ENCODE measurements around the gene ISYNA1. TPM values are rescaled to one million over a fixed set of nuclear protein-coding genes. Genes with fewer than 3 reads are reported as not detected.
A peak's percentile ranks its signal among the peaks of the same experiment; 100 is the strongest.

ISYNA1 gene
- total RNA-seq, 1 donor from 2014 or later: 178 TPM

- Mint-ChIP-seq H3K4me3 (ENCODE audit: unreplicated experiment) (no peak overlapping the region), H3K4me1 (ENCODE audit: unreplicated experiment) (peaks cover 47% of the 10 kb centered on the region), H3K9me3 (ENCODE audit: unreplicated experiment) (no peaks in the 10 kb centered on the region), H3K27ac (ENCODE audit: unreplicated experiment) (peak overlapping the region; percentile 93), H3K36me3 (ENCODE audit: unreplicated experiment) (no peaks in the 10 kb centered on the region), H3K27me3 (ENCODE audit: unreplicated experiment) (no peaks in the 10 kb centered on the region)
- no peak for DNase-seq (ENCODE audit: extremely low spot score, unreplicated experiment)
- TF ChIP-seq CTCF (IDR thresholded peaks at IDR 0.05): peak; percentile 29
Measured at GRCh38 chr19:18477042-18477779, 39.3 kb upstream of the ISYNA1 start.

- Mint-ChIP-seq H3K27me3 (ENCODE audit: unreplicated experiment) (no peaks in the 10 kb centered on the region), H3K4me1 (ENCODE audit: unreplicated experiment) (peaks cover 47% of the 10 kb centered on the region), H3K9me3 (ENCODE audit: unreplicated experiment) (no peaks in the 10 kb centered on the region), H3K36me3 (ENCODE audit: unreplicated experiment) (no peaks in the 10 kb centered on the region), H3K27ac (ENCODE audit: unreplicated experiment) (peak overlapping the region; percentile 74), H3K4me3 (ENCODE audit: unreplicated experiment) (no peak overlapping the region)
- no peak for TF ChIP-seq CTCF (IDR thresholded peaks at IDR 0.05)
- no peak for DNase-seq (ENCODE audit: extremely low spot score, unreplicated experiment)
Measured at GRCh38 chr19:18476507-18477041, 38.6 kb upstream of the ISYNA1 start.

GRCh38 chr19:18475762-18476331, 37.9 kb upstream of the ISYNA1 start:
- Mint-ChIP-seq H3K4me1 (ENCODE audit: unreplicated experiment) (peaks cover 44% of the 10 kb centered on the region), H3K27me3 (ENCODE audit: unreplicated experiment) (no peaks in the 10 kb centered on the region), H3K27ac (ENCODE audit: unreplicated experiment) (no peak overlapping the region), H3K36me3 (ENCODE audit: unreplicated experiment) (no peaks in the 10 kb centered on the region), H3K9me3 (ENCODE audit: unreplicated experiment) (no peaks in the 10 kb centered on the region), H3K4me3 (ENCODE audit: unreplicated experiment) (no peak overlapping the region)
- TF ChIP-seq CTCF (IDR thresholded peaks at IDR 0.05): no peak
- no peak for DNase-seq (ENCODE audit: extremely low spot score, unreplicated experiment)

- H3K4me3 Mint-ChIP-seq (ENCODE audit: unreplicated experiment): no peak overlapping the region
- H3K27me3 Mint-ChIP-seq (ENCODE audit: unreplicated experiment): no peaks in the 10 kb centered on the region
- H3K9me3 Mint-ChIP-seq (ENCODE audit: unreplicated experiment): no peaks in the 10 kb centered on the region
- H3K4me1 Mint-ChIP-seq (ENCODE audit: unreplicated experiment): peaks cover 38% of the 10 kb centered on the region
- H3K36me3 Mint-ChIP-seq (ENCODE audit: unreplicated experiment): no peaks in the 10 kb centered on the region
- DNase-seq (ENCODE audit: extremely low spot score, unreplicated experiment): no peak
- no peak overlapping the region for H3K27ac Mint-ChIP-seq (ENCODE audit: unreplicated experiment)
- TF ChIP-seq CTCF (IDR thresholded peaks at IDR 0.05): no peak
Measured at GRCh38 chr19:18475004-18475453, 37.1 kb upstream of the ISYNA1 start.

- Mint-ChIP-seq H3K36me3 (ENCODE audit: unreplicated experiment) (no peaks in the 10 kb centered on the region), H3K4me1 (ENCODE audit: unreplicated experiment) (peaks cover 35% of the 10 kb centered on the region), H3K27ac (ENCODE audit: unreplicated experiment) (no peak overlapping the region), H3K9me3 (ENCODE audit: unreplicated experiment) (no peaks in the 10 kb centered on the region), H3K4me3 (ENCODE audit: unreplicated experiment) (no peak overlapping the region), H3K27me3 (ENCODE audit: unreplicated experiment) (no peaks in the 10 kb centered on the region)
- no peak for TF ChIP-seq CTCF (IDR thresholded peaks at IDR 0.05)
- no peak for DNase-seq (ENCODE audit: extremely low spot score, unreplicated experiment)
Measured at GRCh38 chr19:18474366-18474887, 36.5 kb upstream of the ISYNA1 start.

All from osteocyte (in vitro differentiated cells).